Measurements from ENCODE around the gene AGAP1.

AGAP1 gene

GRCh38 chr2:235715601-235716000 lies 221.8 kb downstream of the AGAP1 start:
- TF ChIP-seq CTCF (IDR thresholded peaks at IDR 0.05): no peak

GRCh38 chr2:235716875-235717496 lies 223.1 kb downstream of the AGAP1 start:
- no peak for TF ChIP-seq CTCF (IDR thresholded peaks at IDR 0.05)

GRCh38 chr2:235719146-235719942 lies 225.5 kb downstream of the AGAP1 start:
- no peak for TF ChIP-seq CTCF (IDR thresholded peaks at IDR 0.05)

- TF ChIP-seq CTCF (IDR thresholded peaks at IDR 0.05): no peak
These were observed 227.8 kb downstream of the AGAP1 start for GRCh38 chr2:235721625-235722024.

GRCh38 chr2:235722869-235723268 lies 229.0 kb downstream of the AGAP1 start:
- no peak for TF ChIP-seq CTCF (IDR thresholded peaks at IDR 0.05)

GRCh38 chr2:235723371-235723770 lies 229.5 kb downstream of the AGAP1 start:
- TF ChIP-seq CTCF (IDR thresholded peaks at IDR 0.05): no peak

- TF ChIP-seq CTCF (IDR thresholded peaks at IDR 0.05): no peak
These were observed 230.1 kb downstream of the AGAP1 start for GRCh38 chr2:235723811-235724465.

All from LNCAP (cell line).